CD4-positive, alpha-beta T cell treated with Interleukin-21 for 1 hour (primary cell): ENCODE results near the gene EXOC6.

ENCODE experiments used
- DNase-seq: peaks from one replicate; pipeline ENCODE4 v3.0.0-alpha.2; 2020

Gene EXOC6

GRCh38 chr10:92834986-92835385 lies 13.3 kb upstream of the EXOC6 start:
- DNase-seq = no peak

GRCh38 chr10:92837456-92837855 lies 10.9 kb upstream of the EXOC6 start:
- DNase-seq = no peak

- DNase-seq = peak; percentile 42
Measured at GRCh38 chr10:92839191-92840085, 8.9 kb upstream of the EXOC6 start.

GRCh38 chr10:92844746-92845145 lies 3.6 kb upstream of the EXOC6 start:
- no peak for DNase-seq

- DNase-seq = no peak
Measured at GRCh38 chr10:92845921-92846320, 2.4 kb upstream of the EXOC6 start.

GRCh38 chr10:92846344-92846743 lies 2.0 kb upstream of the EXOC6 start:
- no peak for DNase-seq

- no peak for DNase-seq
Measured at GRCh38 chr10:92846854-92847201, 1.5 kb upstream of the EXOC6 start.

GRCh38 chr10:92847202-92847864 lies 987 bp upstream of the EXOC6 start:
- no peak for DNase-seq

- DNase-seq = no peak
Measured at GRCh38 chr10:92848037-92848440, 281 bp upstream of the EXOC6 start.

GRCh38 chr10:92849234-92849525 lies 860 bp downstream of the EXOC6 start:
- no peak for DNase-seq

GRCh38 chr10:92849576-92850090 lies 1.3 kb downstream of the EXOC6 start:
- DNase-seq = no peak

- DNase-seq = no peak
Measured at GRCh38 chr10:92850185-92850584, 1.9 kb downstream of the EXOC6 start.

- no peak for DNase-seq
Measured at GRCh38 chr10:92851003-92851402, 2.7 kb downstream of the EXOC6 start.

- no peak for DNase-seq
Measured at GRCh38 chr10:92855560-92855959, 7.2 kb downstream of the EXOC6 start.

- no peak for DNase-seq
Measured at GRCh38 chr10:92857904-92858514, 9.7 kb downstream of the EXOC6 start.

GRCh38 chr10:92867235-92867634 lies 18.9 kb downstream of the EXOC6 start:
- DNase-seq = no peak

- no peak for DNase-seq
Measured at GRCh38 chr10:92868036-92868435, 19.7 kb downstream of the EXOC6 start.

GRCh38 chr10:92868557-92868956 lies 20.2 kb downstream of the EXOC6 start:
- no peak for DNase-seq

- no peak for DNase-seq
Measured at GRCh38 chr10:92873029-92873428, 24.7 kb downstream of the EXOC6 start.

- no peak for DNase-seq
Measured at GRCh38 chr10:92876509-92877036, 28.3 kb downstream of the EXOC6 start.

GRCh38 chr10:92880233-92880861 lies 32.0 kb downstream of the EXOC6 start:
- DNase-seq = peak; percentile 54

GRCh38 chr10:92880917-92881316 lies 32.6 kb downstream of the EXOC6 start:
- no peak for DNase-seq

- DNase-seq = no peak
Measured at GRCh38 chr10:92886334-92886961, 38.1 kb downstream of the EXOC6 start.
